A549 treated with AZD2906 at 1 μM for 4 hours (cell line): Measurements from ENCODE around the gene ITGA11. TPM values are rescaled to one million over a fixed set of nuclear protein-coding genes. Genes with fewer than 3 reads are reported as not detected.

ENCODE experiments used
- total RNA-seq: library from RNA; stranded (reverse); fragments of 200-300 nt; extraction: Qiagen RNA extraction; gene quantifications from 5 replicates; pipeline ENCODE4 v1.2.3, GENCODE V29; 2022

ITGA11 gene, protein sequence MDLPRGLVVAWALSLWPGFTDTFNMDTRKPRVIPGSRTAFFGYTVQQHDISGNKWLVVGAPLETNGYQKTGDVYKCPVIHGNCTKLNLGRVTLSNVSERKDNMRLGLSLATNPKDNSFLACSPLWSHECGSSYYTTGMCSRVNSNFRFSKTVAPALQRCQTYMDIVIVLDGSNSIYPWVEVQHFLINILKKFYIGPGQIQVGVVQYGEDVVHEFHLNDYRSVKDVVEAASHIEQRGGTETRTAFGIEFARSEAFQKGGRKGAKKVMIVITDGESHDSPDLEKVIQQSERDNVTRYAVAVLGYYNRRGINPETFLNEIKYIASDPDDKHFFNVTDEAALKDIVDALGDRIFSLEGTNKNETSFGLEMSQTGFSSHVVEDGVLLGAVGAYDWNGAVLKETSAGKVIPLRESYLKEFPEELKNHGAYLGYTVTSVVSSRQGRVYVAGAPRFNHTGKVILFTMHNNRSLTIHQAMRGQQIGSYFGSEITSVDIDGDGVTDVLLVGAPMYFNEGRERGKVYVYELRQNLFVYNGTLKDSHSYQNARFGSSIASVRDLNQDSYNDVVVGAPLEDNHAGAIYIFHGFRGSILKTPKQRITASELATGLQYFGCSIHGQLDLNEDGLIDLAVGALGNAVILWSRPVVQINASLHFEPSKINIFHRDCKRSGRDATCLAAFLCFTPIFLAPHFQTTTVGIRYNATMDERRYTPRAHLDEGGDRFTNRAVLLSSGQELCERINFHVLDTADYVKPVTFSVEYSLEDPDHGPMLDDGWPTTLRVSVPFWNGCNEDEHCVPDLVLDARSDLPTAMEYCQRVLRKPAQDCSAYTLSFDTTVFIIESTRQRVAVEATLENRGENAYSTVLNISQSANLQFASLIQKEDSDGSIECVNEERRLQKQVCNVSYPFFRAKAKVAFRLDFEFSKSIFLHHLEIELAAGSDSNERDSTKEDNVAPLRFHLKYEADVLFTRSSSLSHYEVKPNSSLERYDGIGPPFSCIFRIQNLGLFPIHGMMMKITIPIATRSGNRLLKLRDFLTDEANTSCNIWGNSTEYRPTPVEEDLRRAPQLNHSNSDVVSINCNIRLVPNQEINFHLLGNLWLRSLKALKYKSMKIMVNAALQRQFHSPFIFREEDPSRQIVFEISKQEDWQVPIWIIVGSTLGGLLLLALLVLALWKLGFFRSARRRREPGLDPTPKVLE
- total RNA-seq = 2.8 to 6.1 TPM (median 4.5 TPM) in 5 replicates

DNA sequence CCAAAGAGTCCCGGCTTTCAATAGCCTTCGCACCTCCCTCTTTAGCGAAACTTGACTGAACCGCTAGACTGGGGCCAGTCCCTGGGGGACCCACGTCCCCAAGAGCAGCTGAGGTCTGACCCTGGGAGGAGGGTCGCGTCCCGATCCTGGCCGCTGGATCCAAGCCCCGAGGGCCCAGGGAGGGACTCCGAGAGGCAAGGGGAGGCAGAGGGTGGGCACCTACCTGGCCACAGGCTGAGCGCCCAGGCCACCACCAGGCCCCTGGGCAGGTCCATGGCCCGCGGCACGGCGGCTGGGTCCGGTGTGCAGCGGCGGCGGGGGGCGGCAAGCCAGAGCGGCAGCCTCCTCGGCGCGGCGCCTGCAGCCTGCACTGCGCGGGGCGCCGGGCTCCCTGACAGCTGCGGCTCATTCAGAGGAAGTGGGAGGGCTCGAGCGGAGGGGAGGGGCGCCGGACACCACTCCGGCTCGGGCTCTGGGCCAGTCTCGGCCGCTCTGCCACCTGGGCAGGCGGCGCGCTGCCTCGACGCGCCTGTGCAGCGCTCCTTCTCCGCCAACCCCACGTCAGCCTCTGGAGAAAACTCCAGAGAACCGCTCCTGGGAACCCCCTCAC, at the start of gene ITGA11:
TSS of gene ITGA11 (minus strand) at position 372 of the 610 bp plus-strand sequence. CDS start at position 275, 97 bp downstream.

DNA sequence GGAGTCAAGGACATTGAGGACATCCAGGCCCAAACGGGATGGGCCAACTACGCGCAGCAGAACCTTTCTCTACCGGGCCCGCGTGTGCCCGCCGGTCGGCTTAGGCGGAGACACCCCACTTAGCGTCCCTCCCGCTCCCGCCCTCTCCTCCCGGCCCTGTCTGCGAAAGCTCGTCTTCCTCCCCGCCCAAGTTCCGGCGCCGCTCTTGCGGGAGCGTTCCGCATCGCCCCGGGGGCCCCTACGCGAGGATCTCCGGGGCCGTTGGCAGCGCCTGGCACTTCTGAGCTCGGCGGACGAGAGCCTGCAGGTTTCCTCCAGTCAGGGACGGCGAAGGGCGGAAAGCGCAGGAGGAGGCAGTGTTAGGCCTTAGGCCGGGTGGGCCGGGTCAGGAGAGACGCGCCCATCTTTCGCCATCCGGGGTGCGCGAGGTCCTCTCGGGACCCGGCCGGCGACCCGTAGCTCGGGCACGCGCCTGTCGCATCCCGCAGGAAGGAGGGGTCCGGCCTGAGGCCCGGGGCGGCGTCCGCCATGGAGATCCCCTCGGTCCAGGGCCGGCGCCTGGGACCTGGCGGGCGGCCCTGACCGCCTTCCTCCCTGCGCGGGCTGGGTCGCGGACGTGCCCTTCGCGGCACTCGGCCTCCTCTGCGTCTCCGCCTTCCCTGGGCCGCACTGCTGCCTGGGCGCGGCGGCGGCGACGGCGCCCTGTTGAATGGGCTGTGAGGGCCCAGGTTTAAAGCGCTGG, 154.2 kb downstream of the ITGA11 start, which contains the start of gene FEM1B:
TSS of gene FEM1B (plus strand) at position 143 of the 742 bp plus-strand sequence. CDS start 673 bp downstream, outside the sequence.

Other genes with a start within 250 kb of the ITGA11 start
- 5.4 to 8.1 TPM (median 7.8 TPM) in 5 replicates for gene CALML4, start 226.8 kb downstream of the ITGA11 start, total RNA-seq
- gene CLN6, start 202.4 kb downstream of the ITGA11 start, total RNA-seq = 61.5 to 86.5 TPM (median 80.3 TPM) in 5 replicates
- 17.8 to 26.3 TPM (median 22.5 TPM) in 5 replicates for gene FEM1B, start 154.4 kb downstream of the ITGA11 start, total RNA-seq
- gene CORO2B, start 146.8 kb upstream of the ITGA11 start, total RNA-seq = 3.3 to 4.4 TPM (median 3.7 TPM) in 5 replicates